ENCODE results near the gene ARL6IP1.
A peak's percentile ranks its signal among the peaks of the same experiment; 100 is the strongest.

Gene ARL6IP1

DNA sequence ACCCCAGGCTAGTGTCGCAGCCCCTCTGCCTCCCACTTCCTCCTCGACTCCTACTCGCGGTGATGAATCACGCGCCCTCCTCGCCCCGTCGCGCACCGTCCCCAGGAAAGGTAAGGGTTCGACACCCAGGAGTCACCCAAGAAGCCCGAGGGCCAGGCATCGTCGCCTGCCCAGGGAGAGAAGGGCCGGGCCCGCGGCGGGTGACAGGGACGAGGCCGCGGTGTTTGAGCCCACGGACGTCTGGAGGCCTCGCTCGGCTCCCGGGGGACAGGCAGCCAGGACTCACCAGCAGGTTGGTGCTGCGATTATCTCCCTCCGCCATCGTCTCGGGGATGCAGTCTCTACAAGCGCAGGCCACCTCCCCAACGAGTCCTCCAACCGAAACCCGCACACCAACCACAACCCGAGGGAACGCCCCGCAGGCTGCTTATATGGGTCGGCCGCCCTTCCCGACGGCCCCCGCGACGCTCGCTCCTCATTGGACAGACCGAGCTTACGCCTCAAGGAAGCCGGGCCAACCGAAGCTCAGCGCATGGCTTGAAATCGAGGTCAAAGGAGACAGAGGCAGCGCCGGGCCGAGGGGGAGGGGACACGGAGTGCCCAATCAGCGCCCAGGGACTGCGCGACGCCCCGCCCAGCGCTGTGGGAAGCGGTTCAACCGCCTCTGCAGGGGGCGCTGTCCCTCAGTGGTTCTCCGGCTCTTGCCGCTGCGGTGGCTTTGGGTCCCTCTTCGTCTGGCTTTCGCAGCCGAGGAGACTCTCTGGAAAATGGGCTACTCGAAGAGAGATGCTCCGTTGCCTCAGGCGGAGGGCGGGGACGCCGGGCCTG is at the start of gene ARL6IP1:
Gene ARL6IP1, minus strand, starts transcription at position 405 of the 828 bp plus-strand sequence. Its CDS starts 83 bp downstream, at position 322.
- H2AFZ ChIP-seq (ENCODE audit: low read length) = peak within 1 kb of the TSS; percentile 73
- H3K9me2 ChIP-seq (replicated peaks; ENCODE audit: insufficient read depth, low read length) = no peaks in the 10 kb centered on the region
- no peaks in the 10 kb centered on the region for H4K20me1 ChIP-seq (ENCODE audit: insufficient read depth, low read length)
- no peaks in the 10 kb centered on the region for H3K27me3 ChIP-seq (replicated peaks; ENCODE audit: insufficient read depth, low read length)
- TF ChIP-seq EZH2 (optimal IDR thresholded peaks at IDR 0.05; ENCODE audit: low read depth, low read length) (no peak), EZH2phosphoT487 (IDR thresholded peaks at IDR 0.05; ENCODE audit: low read length) (no peak), CTCF (IDR thresholded peaks at IDR 0.05; ENCODE audit: low read length) (peak; percentile 85)
- peak; percentile 100 for DNase-seq
- peaks cover 9% of the 10 kb centered on the region for H3K4me1 ChIP-seq (ENCODE audit: low read length)
- peak within 1 kb of the TSS; percentile 68 for H3K27ac ChIP-seq (ENCODE audit: low read length)
- peak within 1 kb of the TSS; percentile 97 for H3K4me2 ChIP-seq (ENCODE audit: low read depth, low read length)
- peaks cover 26% of the 10 kb centered on the region for H3F3A ChIP-seq (ENCODE audit: insufficient read depth, low read length)
- H3K9me3 ChIP-seq (replicated peaks; ENCODE audit: insufficient read depth, low read length) = no peaks in the 10 kb centered on the region
- peak within 1 kb of the TSS; percentile 81 for H3K9ac ChIP-seq (ENCODE audit: low read length)
- H3K4me3 ChIP-seq (ENCODE audit: low read length) = peak within 1 kb of the TSS; percentile 95
- H3K79me2 ChIP-seq (ENCODE audit: low read length) = peaks cover 47% of the 10 kb centered on the region
- peaks cover 10% of the 10 kb centered on the region; the same call in 1 of the 2 replicates for H3K36me3 ChIP-seq (replicated peaks; ENCODE audit: insufficient read depth, low read length)

GRCh38 chr16:18846416-18846815 is 45.1 kb upstream of the ARL6IP1 start:
- Histone ChIP-seq H3K27me3 (replicated peaks; ENCODE audit: insufficient read depth, low read length) (no peaks in the 10 kb centered on the region), H4K20me1 (ENCODE audit: insufficient read depth, low read length) (no peaks in the 10 kb centered on the region), H3K9me3 (replicated peaks; ENCODE audit: insufficient read depth, low read length) (no peaks in the 10 kb centered on the region), H2AFZ (ENCODE audit: low read length) (no peak overlapping the region), H3K36me3 (replicated peaks; ENCODE audit: insufficient read depth, low read length) (peaks cover 34% of the 10 kb centered on the region; the same call in 1 of the 2 replicates), H3F3A (ENCODE audit: insufficient read depth, low read length) (no peaks in the 10 kb centered on the region), H3K79me2 (ENCODE audit: low read length) (peaks cover 12% of the 10 kb centered on the region; the same call in 1 of the 2 replicates), H3K4me1 (ENCODE audit: low read length) (no peaks in the 10 kb centered on the region), H3K4me3 (ENCODE audit: low read length) (no peak overlapping the region), H3K9ac (ENCODE audit: low read length) (no peak overlapping the region), H3K27ac (ENCODE audit: low read length) (no peak overlapping the region), H3K9me2 (replicated peaks; ENCODE audit: insufficient read depth, low read length) (no peaks in the 10 kb centered on the region), H3K4me2 (ENCODE audit: low read depth, low read length) (no peak overlapping the region)
- TF ChIP-seq EZH2 (optimal IDR thresholded peaks at IDR 0.05; ENCODE audit: low read depth, low read length) (no peak), CTCF (IDR thresholded peaks at IDR 0.05; ENCODE audit: low read length) (no peak), EZH2phosphoT487 (IDR thresholded peaks at IDR 0.05; ENCODE audit: low read length) (no peak)
- DNase-seq = no peak

DNA sequence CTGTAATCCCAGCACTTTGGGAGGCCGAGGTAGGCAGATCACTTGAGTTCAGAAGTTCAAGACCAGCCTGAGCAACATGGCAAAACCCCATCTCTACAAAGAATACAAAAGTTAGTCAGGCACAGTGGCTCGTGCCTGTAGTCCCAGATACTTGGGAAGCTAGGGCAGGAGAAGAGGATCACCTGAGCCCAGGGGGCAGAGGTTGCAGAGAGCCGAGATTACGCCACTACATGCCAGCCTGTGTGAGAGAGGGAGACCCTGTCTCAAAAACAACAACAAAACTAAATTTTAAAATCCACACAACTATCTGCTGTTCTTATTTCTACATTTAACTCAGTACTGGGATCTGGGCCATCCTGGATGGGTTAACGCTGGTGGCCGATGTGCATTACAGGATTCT is 41.2 kb upstream of the ARL6IP1 start:
- Histone ChIP-seq H3K4me1 (ENCODE audit: low read length) (no peaks in the 10 kb centered on the region), H3K27me3 (replicated peaks; ENCODE audit: insufficient read depth, low read length) (no peaks in the 10 kb centered on the region), H3K4me2 (ENCODE audit: low read depth, low read length) (no peak overlapping the region), H3K9me2 (replicated peaks; ENCODE audit: insufficient read depth, low read length) (no peaks in the 10 kb centered on the region), H3F3A (ENCODE audit: insufficient read depth, low read length) (no peaks in the 10 kb centered on the region), H3K36me3 (replicated peaks; ENCODE audit: insufficient read depth, low read length) (peaks cover 30% of the 10 kb centered on the region; the same call in 1 of the 2 replicates), H3K9ac (ENCODE audit: low read length) (no peak overlapping the region), H2AFZ (ENCODE audit: low read length) (no peak overlapping the region), H3K79me2 (ENCODE audit: low read length) (peaks cover 10% of the 10 kb centered on the region; the same call in 1 of the 2 replicates), H3K27ac (ENCODE audit: low read length) (no peak overlapping the region), H3K4me3 (ENCODE audit: low read length) (no peak overlapping the region), H3K9me3 (replicated peaks; ENCODE audit: insufficient read depth, low read length) (no peaks in the 10 kb centered on the region), H4K20me1 (ENCODE audit: insufficient read depth, low read length) (no peaks in the 10 kb centered on the region)
- TF ChIP-seq EZH2 (optimal IDR thresholded peaks at IDR 0.05; ENCODE audit: low read depth, low read length) (no peak), EZH2phosphoT487 (IDR thresholded peaks at IDR 0.05; ENCODE audit: low read length) (no peak), CTCF (IDR thresholded peaks at IDR 0.05; ENCODE audit: low read length) (no peak)
- no peak for DNase-seq
